Measurements from ENCODE around the gene KCNH4.

DNA sequence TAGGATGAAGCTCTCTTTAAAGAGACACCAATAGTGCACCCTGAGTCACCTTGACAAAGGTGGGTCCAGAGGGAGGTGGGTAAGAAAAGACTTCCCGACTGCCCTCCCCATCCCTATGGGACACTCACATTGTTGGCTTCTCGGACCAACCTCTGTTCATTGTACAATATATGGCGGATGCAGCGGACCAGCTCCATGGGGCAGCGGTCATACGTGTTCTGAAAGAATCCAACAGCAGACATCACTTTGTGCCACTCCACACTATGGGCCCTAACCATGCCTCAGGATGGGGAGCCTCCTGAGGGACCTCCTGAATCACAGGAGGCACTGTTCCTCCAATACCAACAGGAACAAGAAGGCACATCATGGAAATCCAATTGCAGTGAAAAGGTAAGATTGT is 43.7 kb upstream of the KCNH4 start:
- TF ChIP-seq CTCF (IDR thresholded peaks at IDR 0.05) (no peak), POLR2A (IDR thresholded peaks at IDR 0.05) (no peak)
